Adrenal gland (tissue), 5 donors: ENCODE data around the gene MBLAC1.

Source experiments
- CTCF ChIP-seq, 6 experiments: fragments of 450-650 bp in 4 of 6; fragments of 200-600 bp in 2 of 6; sonication (generic) in 1 of 6; IDR thresholded peaks; 1 replicate in 5 of 6; 2 replicates in 1 of 6; pipeline versions ENCODE4 v1.5.1 to v1.8.0; 2016 to 2021; ENCODE audit warnings: antibody characterized with exemption in 6 of 6, mild to moderate bottlenecking in 2 of 6, moderate library complexity in 1 of 6
- POLR2A ChIP-seq, 2 donors: fragments of 450-650 bp; IDR thresholded peaks; one replicate each; pipeline ENCODE4 v1.6.1; 2017; ENCODE audit warnings: antibody characterized with exemption in 2 of 2, mild to moderate bottlenecking in 2 of 2, moderate library complexity in 1 of 2
- donor health status: DM: no; HTN: no; CAD: no.

- TF ChIP-seq CTCF (IDR thresholded peaks at IDR 0.05) (no peak), POLR2A (IDR thresholded peaks at IDR 0.05) (no peak)
Observed at GRCh38 chr7:100166317-100166940, 39.7 kb downstream of the MBLAC1 start.
